ENCODE results near the gene RAB20.

DNA sequence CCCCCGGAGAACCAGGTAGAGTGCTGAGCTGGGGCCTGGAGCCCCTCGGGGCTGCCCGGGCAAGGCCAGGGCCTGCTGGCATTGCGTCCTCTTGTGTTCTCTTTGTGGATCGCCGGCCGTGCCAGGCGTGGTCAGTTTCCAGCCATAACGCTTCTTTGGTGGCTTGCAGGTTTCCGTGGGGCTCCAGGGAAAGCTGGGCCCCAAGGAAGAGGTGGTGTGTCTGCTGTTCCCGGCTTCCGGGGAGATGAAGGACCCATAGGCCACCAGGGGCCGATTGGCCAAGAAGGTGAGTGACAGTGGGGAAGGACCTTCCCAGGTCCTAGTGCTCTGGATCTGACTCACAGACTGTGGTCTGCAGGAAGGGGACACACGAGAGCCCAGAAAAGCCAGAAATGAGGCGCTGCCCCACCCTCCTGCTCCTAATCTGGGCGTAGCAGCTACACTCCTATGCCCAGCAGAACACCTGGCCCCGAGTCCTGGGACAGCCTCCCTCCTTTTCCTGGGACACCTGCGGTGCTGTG is 57.5 kb downstream of the RAB20 start:
- TF ChIP-seq POLR2AphosphoS5 (IDR thresholded peaks at IDR 0.05; ENCODE audit: low read depth): no peak
- TF ChIP-seq, protein P1, sequence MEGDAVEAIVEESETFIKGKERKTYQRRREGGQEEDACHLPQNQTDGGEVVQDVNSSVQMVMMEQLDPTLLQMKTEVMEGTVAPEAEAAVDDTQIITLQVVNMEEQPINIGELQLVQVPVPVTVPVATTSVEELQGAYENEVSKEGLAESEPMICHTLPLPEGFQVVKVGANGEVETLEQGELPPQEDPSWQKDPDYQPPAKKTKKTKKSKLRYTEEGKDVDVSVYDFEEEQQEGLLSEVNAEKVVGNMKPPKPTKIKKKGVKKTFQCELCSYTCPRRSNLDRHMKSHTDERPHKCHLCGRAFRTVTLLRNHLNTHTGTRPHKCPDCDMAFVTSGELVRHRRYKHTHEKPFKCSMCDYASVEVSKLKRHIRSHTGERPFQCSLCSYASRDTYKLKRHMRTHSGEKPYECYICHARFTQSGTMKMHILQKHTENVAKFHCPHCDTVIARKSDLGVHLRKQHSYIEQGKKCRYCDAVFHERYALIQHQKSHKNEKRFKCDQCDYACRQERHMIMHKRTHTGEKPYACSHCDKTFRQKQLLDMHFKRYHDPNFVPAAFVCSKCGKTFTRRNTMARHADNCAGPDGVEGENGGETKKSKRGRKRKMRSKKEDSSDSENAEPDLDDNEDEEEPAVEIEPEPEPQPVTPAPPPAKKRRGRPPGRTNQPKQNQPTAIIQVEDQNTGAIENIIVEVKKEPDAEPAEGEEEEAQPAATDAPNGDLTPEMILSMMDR (IDR thresholded peaks at IDR 0.05; ENCODE audit: insufficient read depth, low read length): no peak
